ENCODE data around the gene ANGPTL4. TPM values are rescaled to one million over a fixed set of nuclear protein-coding genes. Genes with fewer than 3 reads are reported as not detected.

The ANGPTL4 gene
- total and polyA plus RNA-seq, 9 of the 15 experiments (the other 6 are each of a cell fraction or from before 2014, with no cell fraction given), result 0.05 to 0.77 (median 0.22) TPM; not detected in 4

DNA sequence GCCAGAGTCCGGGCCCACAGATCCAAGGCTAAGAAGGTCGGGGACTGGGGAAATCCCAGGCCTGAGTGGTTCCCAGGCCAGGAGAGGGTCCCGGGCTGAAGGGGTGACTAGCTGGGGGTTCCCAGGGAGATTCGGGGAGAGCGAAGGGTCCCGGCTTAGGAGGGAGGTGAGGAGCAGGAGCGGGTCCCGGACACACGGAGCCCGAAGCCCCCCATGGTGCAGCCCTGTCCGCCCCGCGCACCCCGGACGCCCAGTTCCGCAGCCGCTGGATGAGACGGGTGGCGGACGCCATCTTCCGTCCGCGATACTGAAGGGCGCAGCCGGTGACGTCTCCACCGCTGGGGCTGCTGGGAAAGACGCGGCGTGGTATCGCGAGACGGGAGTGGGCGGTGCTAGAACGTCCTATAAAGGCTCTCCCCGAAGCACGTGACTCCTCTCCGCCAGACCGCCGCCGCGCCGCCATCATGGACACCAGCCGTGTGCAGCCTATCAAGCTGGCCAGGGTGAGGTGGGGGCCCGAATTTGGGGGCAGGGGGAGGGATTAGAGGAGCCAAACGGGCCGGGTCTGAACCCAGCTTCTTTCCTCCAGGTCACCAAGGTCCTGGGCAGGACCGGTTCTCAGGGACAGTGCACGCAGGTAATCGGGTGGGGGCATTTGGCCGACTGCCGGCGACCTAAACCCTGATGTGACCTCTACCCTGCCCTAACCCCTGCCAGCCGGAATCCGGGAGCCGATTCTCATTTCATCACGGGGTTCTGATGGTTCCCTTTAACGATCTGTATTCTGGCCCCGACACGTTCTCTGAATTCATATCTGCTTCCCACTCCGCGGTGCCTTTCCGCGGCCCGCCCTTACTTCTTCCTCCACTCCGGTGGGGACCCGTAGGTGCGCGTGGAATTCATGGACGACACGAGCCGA, 42.6 kb upstream of the ANGPTL4 start, which contains the start of the genes NDUFA7 and RPS28 (continued):
- TF ChIP-seq, protein P1, sequence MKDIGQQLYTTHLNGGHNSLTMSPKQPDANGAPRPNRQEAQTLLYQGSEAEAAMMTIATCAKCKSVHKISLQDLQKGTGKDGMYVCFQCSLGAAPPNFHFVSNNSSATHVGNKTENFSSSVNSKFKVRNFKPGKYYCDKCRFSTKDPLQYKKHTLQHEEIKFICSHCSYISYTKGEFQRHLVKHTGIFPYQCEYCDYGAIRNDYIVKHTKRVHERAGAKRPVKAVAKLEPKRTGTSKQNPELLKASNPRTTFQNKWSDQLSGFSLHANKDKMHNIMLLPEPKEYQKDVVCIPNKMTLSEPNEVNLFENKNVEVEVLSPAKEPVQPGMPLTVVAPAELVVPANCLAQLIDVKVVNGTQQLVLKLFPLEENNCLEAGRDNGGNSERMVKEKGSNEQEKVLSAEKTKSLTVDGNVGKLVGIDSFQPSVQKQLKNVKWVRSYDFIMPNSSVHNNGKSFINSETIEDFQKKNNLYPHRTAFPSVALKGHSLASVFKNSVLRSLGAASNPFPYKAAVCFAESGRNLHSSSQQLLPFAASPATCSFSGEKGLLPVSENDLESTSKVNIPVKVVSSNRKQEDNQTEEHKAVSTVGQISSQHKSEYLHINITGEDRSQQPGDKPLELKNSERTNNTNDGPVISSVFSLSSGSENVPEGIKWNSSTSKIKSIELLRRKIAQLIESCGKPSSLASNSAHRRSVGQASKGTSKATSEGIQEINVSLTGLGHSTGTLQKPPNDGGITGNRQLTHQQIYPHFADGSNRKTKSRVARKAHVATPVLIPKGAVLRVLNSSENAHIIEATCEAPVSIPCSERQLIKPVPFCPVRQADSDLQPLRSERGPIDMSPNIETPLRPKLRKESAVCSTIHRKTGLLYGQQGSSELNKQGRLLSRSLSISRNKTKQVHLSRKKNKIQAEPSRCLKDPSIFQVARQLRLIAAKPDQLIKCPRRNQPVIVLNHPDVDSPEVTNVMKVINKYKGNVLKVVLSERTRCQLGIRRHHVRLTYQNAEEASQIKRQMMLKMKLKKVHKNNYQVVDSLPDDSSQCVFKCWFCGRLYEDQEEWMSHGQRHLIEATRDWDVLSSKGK (CRISPR knock-in tag; IDR thresholded peaks at IDR 0.05), result no peak
- no peak for TF ChIP-seq ZNF57 (CRISPR knock-in tag; IDR thresholded peaks at IDR 0.05)
- TF ChIP-seq ZNF589 (CRISPR knock-in tag; IDR thresholded peaks at IDR 0.05; ENCODE audit: low read depth), result no peak
- no peak for TF ChIP-seq PCBP1 (IDR thresholded peaks at IDR 0.05; ENCODE audit: low read depth, low read length, poor library complexity, severe bottlenecking)
- TF ChIP-seq FUS (optimal IDR thresholded peaks at IDR 0.05; ENCODE audit: low read depth, low read length), result no peak
- no peak; the same call in 1 of the 2 replicates for TF ChIP-seq ZNF12 (CRISPR knock-in tag; IDR thresholded peaks at IDR 0.05)
- no peak for TF ChIP-seq ZNF507 (tag; conservative IDR thresholded peaks at IDR 0.05)
- peak; percentile 12 for TF ChIP-seq BRD9 (IDR thresholded peaks at IDR 0.05; ENCODE audit: low read depth, partially characterized antibody)
- no peak for TF ChIP-seq NFXL1 (CRISPR knock-in tag; IDR thresholded peaks at IDR 0.05)
- no peak for TF ChIP-seq PURB (CRISPR knock-in tag; IDR thresholded peaks at IDR 0.05; ENCODE audit: low read depth)
- no peak for TF ChIP-seq ZBED1 (IDR thresholded peaks at IDR 0.05)
- TF ChIP-seq RCOR1 (IDR thresholded peaks at IDR 0.05; ENCODE audit: borderline replicate concordance in 1 of 2, low read depth in 2 of 2, low read length in 2 of 2), result 0 out of 4 replicates have a peak, but pooled peaks of 1 of the 2 experiments have one; percentile 28
- TF ChIP-seq ZNF174 (CRISPR knock-in tag; IDR thresholded peaks at IDR 0.05), result no peak
- no peak for TF ChIP-seq FOXA3 (CRISPR knock-in tag; conservative IDR thresholded peaks at IDR 0.05 in 1 of 2, IDR thresholded peaks at IDR 0.05 in 1 of 2)
- TF ChIP-seq MYBL2 (IDR thresholded peaks at IDR 0.05; ENCODE audit: low read depth), result no peak
- no peak for TF ChIP-seq MYBL2 (CRISPR knock-in tag; IDR thresholded peaks at IDR 0.05; ENCODE audit: borderline replicate concordance)
- TF ChIP-seq ZNF785 (CRISPR knock-in tag; IDR thresholded peaks at IDR 0.05), result no peak
- TF ChIP-seq JUN (IDR thresholded peaks at IDR 0.05; ENCODE audit: borderline replicate concordance, low read depth, low read length), result peak; percentile 59; the same call in 1 of the 2 replicates
- TF ChIP-seq JUN (CRISPR knock-in tag; IDR thresholded peaks at IDR 0.05; ENCODE audit: borderline replicate concordance), result no peak
- TF ChIP-seq CHD4 (IDR thresholded peaks at IDR 0.05; ENCODE audit: insufficient read depth, insufficient replicate concordance, low read depth, low read length, poor library complexity, severe bottlenecking), result no peak
- no peak for TF ChIP-seq ZNF140 (CRISPR knock-in tag; IDR thresholded peaks at IDR 0.05)
- TF ChIP-seq CREBBP (IDR thresholded peaks at IDR 0.05; ENCODE audit: low read depth, low read length), result no peak
- TF ChIP-seq, protein P2, sequence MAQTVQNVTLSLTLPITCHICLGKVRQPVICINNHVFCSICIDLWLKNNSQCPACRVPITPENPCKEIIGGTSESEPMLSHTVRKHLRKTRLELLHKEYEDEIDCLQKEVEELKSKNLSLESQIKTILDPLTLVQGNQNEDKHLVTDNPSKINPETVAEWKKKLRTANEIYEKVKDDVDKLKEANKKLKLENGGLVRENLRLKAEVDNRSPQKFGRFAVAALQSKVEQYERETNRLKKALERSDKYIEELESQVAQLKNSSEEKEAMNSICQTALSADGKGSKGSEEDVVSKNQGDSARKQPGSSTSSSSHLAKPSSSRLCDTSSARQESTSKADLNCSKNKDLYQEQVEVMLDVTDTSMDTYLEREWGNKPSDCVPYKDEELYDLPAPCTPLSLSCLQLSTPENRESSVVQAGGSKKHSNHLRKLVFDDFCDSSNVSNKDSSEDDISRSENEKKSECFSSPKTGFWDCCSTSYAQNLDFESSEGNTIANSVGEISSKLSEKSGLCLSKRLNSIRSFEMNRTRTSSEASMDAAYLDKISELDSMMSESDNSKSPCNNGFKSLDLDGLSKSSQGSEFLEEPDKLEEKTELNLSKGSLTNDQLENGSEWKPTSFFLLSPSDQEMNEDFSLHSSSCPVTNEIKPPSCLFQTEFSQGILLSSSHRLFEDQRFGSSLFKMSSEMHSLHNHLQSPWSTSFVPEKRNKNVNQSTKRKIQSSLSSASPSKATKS (CRISPR knock-in tag; IDR thresholded peaks at IDR 0.05), result no peak
